Upper lobe of left lung (tissue), 6 donors: Measurements from ENCODE around the gene CHAD. TPM values are rescaled to one million over a fixed set of nuclear protein-coding genes. Genes with fewer than 3 reads are reported as not detected.
A peak's percentile ranks its signal among the peaks of the same experiment; 100 is the strongest.

ENCODE experiments used
- ATAC-seq, 2 donors: fragments of 200-7000 bp; cut with Tn5 transposase; one replicate each; pipeline ENCODE4 v1.9.1; 2022; ENCODE audit warnings: mild to moderate bottlenecking in 2 of 2, moderate library complexity in 2 of 2; ENCODE audit not compliant: low FRiP score in 2 of 2
- DNase-seq, 2 donors: peaks; one replicate each; pipeline ENCODE4 v3.0.0-alpha.2; 2019 to 2020
- H3K27ac ChIP-seq, 4 donors: fragments of 200-600 bp; sonication (generic); one replicate each; pipeline ENCODE4 v1.5.1; 2016 to 2019
- H3K27me3 ChIP-seq, 4 donors: fragments of 200-600 bp; sonication (generic); one replicate each; pipeline ENCODE4 v1.5.1; 2017 to 2019
- H3K36me3 ChIP-seq, 4 donors: fragments of 200-600 bp; sonication (generic); one replicate each; pipeline ENCODE4 v1.5.1; 2016 to 2019
- H3K4me1 ChIP-seq, 4 donors: fragments of 200-600 bp; sonication (generic); one replicate each; pipeline ENCODE4 v1.5.1; 2018 to 2019
- H3K4me3 ChIP-seq, 4 donors: fragments of 200-600 bp; sonication (generic); one replicate each; pipeline ENCODE4 v1.5.1; 2017 to 2019; ENCODE audit warnings: mild to moderate bottlenecking in 2 of 4, moderate library complexity in 1 of 4
- H3K9me3 ChIP-seq, 4 donors: fragments of 200-600 bp; sonication (generic); one replicate each; pipeline ENCODE4 v1.5.1; 2018 to 2019
- CTCF ChIP-seq, 6 experiments: fragments of 450-650 bp in 4 of 6; fragments of 200-600 bp in 2 of 6; sonication (generic) in 2 of 6; IDR thresholded peaks; one replicate each; pipeline ENCODE4 v1.5.1; 2016 to 2019; ENCODE audit warnings: antibody characterized with exemption in 6 of 6
- EP300 ChIP-seq, 4 donors: sonication (generic); formaldehyde crosslinking; IDR thresholded peaks; one replicate each; pipeline ENCODE4 v1.5.1; 2017; ENCODE audit warnings: antibody characterized with exemption in 4 of 4, control low read depth in 2 of 4
- POLR2A ChIP-seq, 4 donors: fragments of 450-650 bp; IDR thresholded peaks; one replicate each; pipeline ENCODE4 v1.5.1; 2016 to 2017; ENCODE audit warnings: antibody characterized with exemption in 4 of 4, mild to moderate bottlenecking in 2 of 4
- POLR2AphosphoS5 ChIP-seq, 2 donors: sonication (generic); formaldehyde crosslinking; IDR thresholded peaks; one replicate each; pipeline ENCODE4 v1.5.1; 2017; ENCODE audit warnings: antibody characterized with exemption in 2 of 2
- WGBS, 2 donors: methylation state at CpG; one replicate each; pipeline ENCODE4 v1.1.5; 2017 to 2018; 5-methylcytosine and 5-hydroxymethylcytosine counted together
- total RNA-seq, 6 donors: library from RNA; depleted of rRNA in 4 of 6; stranded (reverse); fragments of >200 nt in 4 of 6; gene quantifications; one replicate each; pipeline versions ENCODE4 v1.1.0 to v1.2.1, GENCODE V29; 2016 to 2021
- donor health status: DM: no; HTN: no; CAD: no; lungs with moderate emphysema.
- donor health status: DM: no; HTN: yes; CAD: no; lungs with severe emphysema.

Gene CHAD
- total RNA-seq, 6 donors from 2014 or later, result 0.13 to 0.30 (median 0.21) TPM; not detected in 2

DNA sequence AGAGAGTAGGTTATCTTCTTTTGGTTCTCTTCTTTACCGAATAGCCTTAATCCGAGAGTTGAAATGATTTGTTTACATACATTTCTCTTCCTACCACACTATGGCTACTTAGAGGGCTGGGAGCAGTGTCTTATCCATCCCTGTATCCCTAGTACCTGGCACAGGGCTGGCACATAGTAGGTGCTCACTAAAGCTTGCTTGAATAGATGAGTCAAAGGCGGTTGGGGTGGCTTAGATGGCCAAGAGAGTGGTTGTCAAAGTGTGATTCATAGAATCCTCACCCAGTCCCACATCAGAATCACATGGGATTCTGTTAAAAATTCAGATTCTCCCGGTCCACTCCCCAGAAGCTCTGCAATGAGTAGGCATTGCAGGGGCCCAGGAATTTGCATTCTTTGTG lies 11.1 kb downstream of the CHAD start:
- no peak for ATAC-seq
- WGBS, 2 donors, result 89 to 97% methylated on average over 4 of the region's 4 CpGs
- Histone ChIP-seq H3K27me3 (no peaks in the 10 kb centered on the region), H3K36me3 (peaks cover 0 to 6% (median 4%) of the 10 kb centered on the region in 4 donors), H3K4me1 (peaks cover 6 to 8% (median 7%) of the 10 kb centered on the region in 4 donors), H3K4me3 (no peak overlapping the region), H3K27ac (no peak overlapping the region), H3K9me3 (no peaks in the 10 kb centered on the region)
- no peak for DNase-seq
- TF ChIP-seq EP300 (IDR thresholded peaks at IDR 0.05), result no peak
- TF ChIP-seq POLR2AphosphoS5 (IDR thresholded peaks at IDR 0.05), result no peak
- no peak for TF ChIP-seq POLR2A (IDR thresholded peaks at IDR 0.05)
- TF ChIP-seq CTCF (IDR thresholded peaks at IDR 0.05), result no peak

GRCh38 chr17:50453901-50454300 lies 14.8 kb downstream of the CHAD start:
- no peaks in the 10 kb centered on the region for H3K36me3 ChIP-seq
- no peak overlapping the region for H3K4me3 ChIP-seq
- H3K4me1 ChIP-seq, result peaks cover 10 to 19% (median 15%) of the 10 kb centered on the region in 4 donors
- no peaks in the 10 kb centered on the region for H3K27me3 ChIP-seq
- WGBS, 2 donors, result 87 to 92% methylated on average over 3 of the region's 3 CpGs
- ATAC-seq, result no peak
- H3K27ac ChIP-seq, result no peak overlapping the region
- no peaks in the 10 kb centered on the region for H3K9me3 ChIP-seq
- no peak for DNase-seq
- TF ChIP-seq POLR2AphosphoS5 (IDR thresholded peaks at IDR 0.05) (no peak), EP300 (IDR thresholded peaks at IDR 0.05) (no peak), CTCF (IDR thresholded peaks at IDR 0.05) (no peak)

DNA sequence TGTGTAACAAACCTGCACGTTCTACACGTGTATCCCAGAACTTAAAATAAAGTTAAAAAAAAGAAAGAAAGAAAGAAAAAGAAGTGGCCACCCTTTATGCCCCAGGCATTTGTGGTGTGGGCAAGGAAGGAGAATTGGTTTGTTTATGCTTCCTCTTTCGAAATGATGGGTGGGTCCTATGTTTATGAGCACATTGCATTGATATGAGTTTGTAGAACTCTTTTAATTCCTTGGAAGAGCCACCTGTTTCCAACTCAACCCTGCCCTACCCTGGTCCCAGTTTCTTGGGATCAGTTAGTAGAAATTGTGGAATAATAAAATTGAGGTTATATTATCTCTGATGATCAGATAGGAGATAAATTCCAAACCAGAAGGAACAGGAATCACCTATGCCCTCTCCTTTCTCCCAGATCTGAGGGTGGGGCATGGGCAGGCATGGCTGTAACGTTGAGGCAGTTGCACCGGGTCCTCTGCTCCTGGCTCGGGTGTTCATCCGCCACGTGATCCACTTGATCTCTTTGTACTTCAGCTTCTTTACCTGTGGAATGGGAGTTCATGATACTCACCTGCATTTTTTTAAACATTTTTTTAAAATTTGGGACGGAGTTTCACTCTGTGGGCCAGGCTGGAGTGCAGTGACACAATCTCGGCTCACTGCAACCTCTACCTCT lies 15.9 kb downstream of the CHAD start:
- TF ChIP-seq POLR2A (IDR thresholded peaks at IDR 0.05) (no peak), EP300 (IDR thresholded peaks at IDR 0.05) (no peak), POLR2AphosphoS5 (IDR thresholded peaks at IDR 0.05) (no peak), CTCF (IDR thresholded peaks at IDR 0.05) (no peak)
- peak overlapping the region in 3 of 4 donors; percentile 27 to 69 (median 67) for H3K27ac ChIP-seq
- H3K4me1 ChIP-seq, result peaks cover 10 to 26% (median 20%) of the 10 kb centered on the region in 4 donors
- H3K9me3 ChIP-seq, result no peaks in the 10 kb centered on the region
- WGBS, 2 donors, result 46 to 60% methylated on average over 10 of the region's 10 CpGs
- no peaks in the 10 kb centered on the region for H3K27me3 ChIP-seq
- H3K4me3 ChIP-seq, result peak overlapping the region in 1 of 4 donors; percentile 4
- peak in 1 of 2 donors; percentile 33 for DNase-seq
- no peaks in the 10 kb centered on the region for H3K36me3 ChIP-seq
- ATAC-seq, result no peak

GRCh38 chr17:50451943-50452629 lies 16.6 kb downstream of the CHAD start:
- 54% methylated on average over 7 of the region's 7 CpGs for WGBS, 2 donors
- Histone ChIP-seq H3K4me3 (peak overlapping the region in 1 of 4 donors; percentile 4), H3K4me1 (peaks cover 10 to 30% (median 24%) of the 10 kb centered on the region in 4 donors), H3K9me3 (no peaks in the 10 kb centered on the region), H3K27me3 (no peaks in the 10 kb centered on the region), H3K27ac (peak overlapping the region in 3 of 4 donors; percentile 27 to 69 (median 67)), H3K36me3 (no peaks in the 10 kb centered on the region)
- DNase-seq, result no peak
- TF ChIP-seq CTCF (IDR thresholded peaks at IDR 0.05), result no peak
- no peak for TF ChIP-seq POLR2A (IDR thresholded peaks at IDR 0.05)
- TF ChIP-seq EP300 (IDR thresholded peaks at IDR 0.05), result no peak
- no peak for TF ChIP-seq POLR2AphosphoS5 (IDR thresholded peaks at IDR 0.05)
- ATAC-seq, result no peak
